SK-N-SH (cell line): ENCODE measurements around the gene TLE5. TPM values are rescaled to one million over a fixed set of nuclear protein-coding genes. Genes with fewer than 3 reads are reported as not detected.

Source experiments
- CTCF ChIA-PET: fragments of 300-600, 350-600 bp; formaldehyde crosslinking; extraction: SDS; loops from one replicate; lab custom pipeline; 2021; lab: Yijun Ruan, JAX
- POLR2A ChIA-PET: fragments of 350-600 bp; sonication (Branson Sonifier 250); formaldehyde crosslinking; extraction: SDS; loops from one replicate; lab custom pipeline; 2020; ENCODE audit warnings: antibody characterized with exemption, inconsistent platforms; lab: Yijun Ruan, JAX
- DNase-seq: peaks from one replicate; pipeline ENCODE4 v3.0.0; 2012
- H2AFZ ChIP-seq: fragments of 200-600 bp; sonication (generic); 2 replicates; pipeline ENCODE4 v1.8.1; 2016; ENCODE audit warnings: antibody characterized with exemption, mild to moderate bottlenecking, low read depth
- H3F3A ChIP-seq: fragments of 200-600 bp; sonication (generic); replicated peaks from 2 replicates; pipeline ENCODE3; 2016; ENCODE audit warnings: antibody characterized with exemption, mild to moderate bottlenecking; ENCODE audit not compliant: insufficient read depth
- H3K27ac ChIP-seq, 2 experiments: fragments of 200-500 bp in 1 of 2; fragments of 200-600 bp in 1 of 2; sonication (Bioruptor generic) in 1 of 2; sonication (generic), shearing (Covaris generic) in 1 of 2; 2 replicates each; pipeline versions ENCODE4 v1.5.1 to v1.6.1; 2014 to 2016; ENCODE audit warnings: low read depth in 2 of 2, inconsistent platforms in 1 of 2, low read length in 1 of 2, mild to moderate bottlenecking in 1 of 2, mixed read lengths in 1 of 2
- H3K27me3 ChIP-seq: fragments of 200-600 bp; sonication (generic), shearing (Covaris generic); 2 replicates; pipeline ENCODE4 v1.6.1; 2016; ENCODE audit warnings: mixed run types; ENCODE audit not compliant: insufficient read depth
- H3K36me3 ChIP-seq, 2 experiments: fragments of 200-500 bp in 1 of 2; fragments of 200-600 bp in 1 of 2; sonication (Bioruptor generic) in 1 of 2; sonication (generic) in 1 of 2; replicated peaks in 1 of 2; 2 replicates each; pipeline versions ENCODE3 to v1.5.1; 2014 to 2016; ENCODE audit warnings: low read length in 1 of 2, mild to moderate bottlenecking in 1 of 2; ENCODE audit not compliant: insufficient read depth in 2 of 2, control insufficient read depth in 1 of 2
- H3K4me1 ChIP-seq, 2 experiments: fragments of 200-500 bp in 1 of 2; fragments of 200-600 bp in 1 of 2; sonication (Bioruptor generic) in 1 of 2; sonication (generic), shearing (Covaris generic) in 1 of 2; 2 replicates each; pipeline versions ENCODE4 v1.5.1 to v1.6.1; 2014 to 2016; ENCODE audit warnings: low read depth in 1 of 2, low read length in 1 of 2, mixed run types in 1 of 2; ENCODE audit not compliant: insufficient read depth in 2 of 2, control insufficient read depth in 1 of 2
- H3K4me2 ChIP-seq: fragments of 200-600 bp; sonication (generic), shearing (Covaris generic); 2 replicates; pipeline ENCODE4 v1.6.1; 2017; ENCODE audit warnings: mixed run types
- H3K4me3 ChIP-seq, 2 experiments: fragments of 200-500 bp in 1 of 2; fragments of 200-600 bp in 1 of 2; sonication (Bioruptor generic) in 1 of 2; sonication (generic), shearing (Covaris generic) in 1 of 2; 2 replicates each; pipeline versions ENCODE4 v1.5.1 to v1.8.1; 2014 to 2016; ENCODE audit warnings: low read depth in 2 of 2, inconsistent platforms in 1 of 2, low read length in 1 of 2, mild to moderate bottlenecking in 1 of 2, mixed read lengths in 1 of 2, moderate library complexity in 1 of 2
- H3K79me2 ChIP-seq: fragments of 200-600 bp; sonication (generic); 2 replicates; pipeline ENCODE4 v1.8.1; 2017; ENCODE audit warnings: mild to moderate bottlenecking; ENCODE audit not compliant: insufficient read depth
- H3K9ac ChIP-seq: fragments of 200-600 bp; sonication (generic); 2 replicates; pipeline ENCODE4 v1.6.1; 2017; ENCODE audit warnings: mixed run types
- H3K9me2 ChIP-seq: fragments of 200-600 bp; sonication (generic); 2 replicates; pipeline ENCODE4 v1.6.1; 2017; ENCODE audit warnings: mixed run types
- H3K9me3 ChIP-seq: fragments of 200-600 bp; sonication (generic); 2 replicates; pipeline ENCODE4 v1.6.1; 2017; ENCODE audit warnings: mixed run types, mild to moderate bottlenecking, moderate library complexity
- H4K20me1 ChIP-seq: fragments of 200-600 bp; sonication (generic); 2 replicates; pipeline ENCODE4 v1.6.1; 2017; ENCODE audit warnings: mild to moderate bottlenecking, mixed run types; ENCODE audit not compliant: insufficient read depth
- CHD2 ChIP-seq: fragments of 150-350 bp; IDR thresholded peaks from 2 replicates; pipeline ENCODE4 v1.6.1; 2018; ENCODE audit warnings: low read length; ENCODE audit not compliant: partially characterized antibody
- ELF1 ChIP-seq: IDR thresholded peaks from 2 replicates; pipeline ENCODE4 v1.4.0; 2012
- EZH2phosphoT487 ChIP-seq: fragments of 200-600 bp; sonication (generic); IDR thresholded peaks from 2 replicates; pipeline ENCODE4 v1.6.1; 2017; ENCODE audit warnings: low read depth, mixed run types, mild to moderate bottlenecking, antibody characterized with exemption, moderate library complexity, borderline replicate concordance
- FOSL2 ChIP-seq: IDR thresholded peaks from 2 replicates; pipeline ENCODE4 v1.4.0; 2012; ENCODE audit warnings: low read depth, mild to moderate bottlenecking, moderate library complexity, borderline replicate concordance
- FOXM1 ChIP-seq: IDR thresholded peaks from 2 replicates; pipeline ENCODE4 v1.4.0; 2012; ENCODE audit warnings: low read depth, mild to moderate bottlenecking
- GABPA ChIP-seq: IDR thresholded peaks from 2 replicates; pipeline ENCODE4 v1.4.0; 2012; ENCODE audit warnings: low read depth, mild to moderate bottlenecking
- GATA2 ChIP-seq: sonication (generic); formaldehyde crosslinking; IDR thresholded peaks from 2 replicates; pipeline ENCODE4 v1.5.0; 2020; ENCODE audit warnings: mild to moderate bottlenecking, missing genetic modification reagents
- MEF2A ChIP-seq: IDR thresholded peaks from 2 replicates; pipeline ENCODE4 v1.4.0; 2012; ENCODE audit warnings: low read depth, borderline replicate concordance
- MXI1 ChIP-seq: IDR thresholded peaks from 2 replicates; pipeline ENCODE4 v1.6.1; 2012; ENCODE audit warnings: mild to moderate bottlenecking, low read depth, low read length, improper control_type of control experiment
- NFIC ChIP-seq: IDR thresholded peaks from 2 replicates; pipeline ENCODE4 v1.4.0; 2012; ENCODE audit warnings: borderline replicate concordance
- POLR2AphosphoS5 ChIP-seq: IDR thresholded peaks from 2 replicates; pipeline ENCODE4 v1.6.1; 2012; ENCODE audit warnings: low read depth, low read length
- RAD21 ChIP-seq: IDR thresholded peaks from 2 replicates; pipeline ENCODE4 v1.6.1; 2012; ENCODE audit warnings: mild to moderate bottlenecking, low read length
- SIN3A ChIP-seq: IDR thresholded peaks from 2 replicates; pipeline ENCODE4 v1.6.1; 2012; ENCODE audit warnings: low read depth, mild to moderate bottlenecking, low read length, moderate library complexity, borderline replicate concordance
- SMC3 ChIP-seq: IDR thresholded peaks from 2 replicates; pipeline ENCODE4 v1.6.1; 2012; ENCODE audit warnings: low read depth, low read length, improper control_type of control experiment
- TAF1 ChIP-seq: IDR thresholded peaks from 2 replicates; pipeline ENCODE4 v1.6.1; 2012; ENCODE audit warnings: low read depth, mild to moderate bottlenecking, low read length, moderate library complexity, borderline replicate concordance
- TEAD4 ChIP-seq: IDR thresholded peaks from 2 replicates; pipeline ENCODE4 v1.4.0; 2012; ENCODE audit warnings: mild to moderate bottlenecking, borderline replicate concordance; ENCODE audit not compliant: insufficient read depth
- YY1 ChIP-seq: IDR thresholded peaks from 2 replicates; pipeline ENCODE4 v1.4.0; 2012; ENCODE audit warnings: low read depth, mild to moderate bottlenecking
- WGBS: methylation state at CpG from one replicate; pipeline ENCODE4 v1.1.6; 2017; ENCODE audit warnings: low lambda C conversion rate; 5-methylcytosine and 5-hydroxymethylcytosine counted together
- polyA plus RNA-seq, 3 experiments: library from polyadenylated mRNA; depleted of rRNA; stranded (reverse); fragments of >200 nt; gene quantifications; 2 replicates each; pipeline ENCODE4 v1.2.3, GENCODE V29; 2012
- TF ChIP-seq, protein P1 (sequence below): fragments of 150-350 bp; IDR thresholded peaks from 2 replicates; pipeline ENCODE4 v1.6.1; 2016; ENCODE audit warnings: mild to moderate bottlenecking, low read depth, low read length
- TF ChIP-seq, protein P2 (sequence below): IDR thresholded peaks from 2 replicates; pipeline ENCODE4; 2012
- TF ChIP-seq, protein P3 (sequence below): fragments of 200-600 bp; sonication (generic); IDR thresholded peaks from 2 replicates; pipeline ENCODE4 v1.6.1; 2017; ENCODE audit warnings: antibody characterized with exemption, mild to moderate bottlenecking, moderate library complexity
- TF ChIP-seq, protein P4 (sequence below): IDR thresholded peaks from 2 replicates; pipeline ENCODE4 v1.4.0; 2012; ENCODE audit warnings: low read depth, borderline replicate concordance
- TF ChIP-seq, protein P5 (sequence below): IDR thresholded peaks from 2 replicates; pipeline ENCODE4 v1.6.1; 2012; ENCODE audit warnings: mild to moderate bottlenecking, low read depth, low read length, moderate library complexity

The TLE5 gene
- polyA plus RNA-seq, 1 of the 3 experiments (the other 2 are of a cell fraction): 519 TPM

DNA sequence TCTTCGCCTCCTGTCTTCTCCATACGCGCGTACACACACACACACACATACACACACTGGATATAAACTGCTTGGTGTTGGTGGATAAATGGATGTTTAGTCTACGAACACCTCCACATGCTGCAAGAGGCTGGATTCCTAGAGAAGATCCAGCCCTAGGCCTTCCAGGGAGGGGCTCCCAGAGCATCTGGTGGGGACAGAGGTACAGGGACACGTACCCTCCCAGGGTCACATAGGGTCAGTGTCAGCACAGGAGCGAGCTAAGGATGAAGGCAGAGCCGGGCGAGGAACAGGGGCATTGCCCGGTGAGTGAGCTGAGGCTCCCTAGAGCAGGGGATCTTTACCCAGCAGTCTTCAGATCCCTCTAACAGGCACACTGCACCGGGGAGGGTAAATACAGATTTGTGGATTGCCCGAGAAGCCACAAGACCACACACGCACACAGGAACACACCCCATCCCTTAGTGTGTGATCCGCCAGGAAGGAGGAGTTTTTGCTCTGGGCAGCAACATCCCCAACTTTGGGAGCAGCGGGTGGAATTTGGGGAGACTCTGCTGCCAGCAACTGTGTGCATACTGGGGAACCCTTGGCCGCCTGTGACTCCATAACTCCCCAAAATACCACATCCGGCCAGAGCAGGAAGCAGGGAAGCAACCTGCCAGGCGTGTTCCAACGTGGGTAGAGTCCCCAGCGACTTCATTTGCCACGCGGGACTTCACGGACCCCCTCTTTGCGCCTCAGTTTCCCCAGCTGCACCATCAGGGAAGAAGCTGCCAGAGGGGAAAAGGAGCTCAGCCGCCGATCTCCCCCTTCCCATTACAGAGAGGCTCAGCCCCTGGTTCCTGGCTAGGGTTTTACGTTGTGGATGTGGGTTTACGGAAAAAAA, 27.4 kb downstream of the TLE5 start:
- Histone ChIP-seq H3K9me3 (no peaks in the 10 kb centered on the region), H3K36me3 (no peaks in the 10 kb centered on the region), H3K79me2 (no peaks in the 10 kb centered on the region), H3K9me2 (no peaks in the 10 kb centered on the region), H3K4me1 (peaks cover 0 to 14% of the 10 kb centered on the region in 2 experiments; a peak in 1 of 4 replicates), H3K4me2 (peak overlapping the region; percentile 99), H3K9ac (peak overlapping the region; percentile 50), H4K20me1 (no peaks in the 10 kb centered on the region), H3F3A (peaks cover 13% of the 10 kb centered on the region), H3K27ac (peak overlapping the region in 1 of 2 experiments; percentile 18; a peak in 1 of 4 replicates), H3K27me3 (peaks cover 39% of the 10 kb centered on the region), H2AFZ (peak overlapping the region; percentile 90), H3K4me3 (peak overlapping the region; percentile 49 to 69)
- 14% methylated on average over 26 of the region's 28 CpGs for WGBS
- POLR2A ChIA-PET: interaction anchor here (0.5 to 3.4 kb wide), 8 partner anchors 10 to 66 kb away, joined by 3 to 21 read pairs (median 5); no protein-coding TSS in a partner anchor
- CTCF ChIA-PET: interaction anchor here (0.7 to 3.5 kb wide), 16 partner anchors 19 to 148 kb away, joined by 3 to 20 read pairs (median 6); partner anchors contain the start of genes TLE5 and TLE6
- DNase-seq: no peak
- TF ChIP-seq POLR2AphosphoS5 (no peak), FOSL2 (no peak), YY1 (no peak; the same call in 1 of the 2 replicates), GABPA (peak; percentile 54; the same call in 1 of the 2 replicates), GATA2 (CRISPR knock-in tag) (no peak), EZH2phosphoT487 (no peak), RAD21 (0 out of 2 replicates have a peak, but pooled peaks have one; percentile 6), ELF1 (0 out of 2 replicates have a peak, but pooled peaks have one; percentile 23), TAF1 (no peak), FOXM1 (no peak), MEF2A (no peak), CHD2 (no peak), SIN3A (no peak), SMC3 (no peak), MXI1 (0 out of 2 replicates have a peak, but pooled peaks have one; percentile 21), NFIC (no peak), TEAD4 (no peak)
- TF ChIP-seq, protein P1, sequence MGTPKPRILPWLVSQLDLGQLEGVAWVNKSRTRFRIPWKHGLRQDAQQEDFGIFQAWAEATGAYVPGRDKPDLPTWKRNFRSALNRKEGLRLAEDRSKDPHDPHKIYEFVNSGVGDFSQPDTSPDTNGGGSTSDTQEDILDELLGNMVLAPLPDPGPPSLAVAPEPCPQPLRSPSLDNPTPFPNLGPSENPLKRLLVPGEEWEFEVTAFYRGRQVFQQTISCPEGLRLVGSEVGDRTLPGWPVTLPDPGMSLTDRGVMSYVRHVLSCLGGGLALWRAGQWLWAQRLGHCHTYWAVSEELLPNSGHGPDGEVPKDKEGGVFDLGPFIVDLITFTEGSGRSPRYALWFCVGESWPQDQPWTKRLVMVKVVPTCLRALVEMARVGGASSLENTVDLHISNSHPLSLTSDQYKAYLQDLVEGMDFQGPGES: no peak
- TF ChIP-seq, protein P2, sequence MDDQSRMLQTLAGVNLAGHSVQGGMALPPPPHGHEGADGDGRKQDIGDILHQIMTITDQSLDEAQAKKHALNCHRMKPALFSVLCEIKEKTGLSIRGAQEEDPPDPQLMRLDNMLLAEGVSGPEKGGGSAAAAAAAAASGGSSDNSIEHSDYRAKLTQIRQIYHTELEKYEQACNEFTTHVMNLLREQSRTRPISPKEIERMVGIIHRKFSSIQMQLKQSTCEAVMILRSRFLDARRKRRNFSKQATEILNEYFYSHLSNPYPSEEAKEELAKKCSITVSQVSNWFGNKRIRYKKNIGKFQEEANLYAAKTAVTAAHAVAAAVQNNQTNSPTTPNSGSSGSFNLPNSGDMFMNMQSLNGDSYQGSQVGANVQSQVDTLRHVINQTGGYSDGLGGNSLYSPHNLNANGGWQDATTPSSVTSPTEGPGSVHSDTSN: no peak
- TF ChIP-seq, protein P3, sequence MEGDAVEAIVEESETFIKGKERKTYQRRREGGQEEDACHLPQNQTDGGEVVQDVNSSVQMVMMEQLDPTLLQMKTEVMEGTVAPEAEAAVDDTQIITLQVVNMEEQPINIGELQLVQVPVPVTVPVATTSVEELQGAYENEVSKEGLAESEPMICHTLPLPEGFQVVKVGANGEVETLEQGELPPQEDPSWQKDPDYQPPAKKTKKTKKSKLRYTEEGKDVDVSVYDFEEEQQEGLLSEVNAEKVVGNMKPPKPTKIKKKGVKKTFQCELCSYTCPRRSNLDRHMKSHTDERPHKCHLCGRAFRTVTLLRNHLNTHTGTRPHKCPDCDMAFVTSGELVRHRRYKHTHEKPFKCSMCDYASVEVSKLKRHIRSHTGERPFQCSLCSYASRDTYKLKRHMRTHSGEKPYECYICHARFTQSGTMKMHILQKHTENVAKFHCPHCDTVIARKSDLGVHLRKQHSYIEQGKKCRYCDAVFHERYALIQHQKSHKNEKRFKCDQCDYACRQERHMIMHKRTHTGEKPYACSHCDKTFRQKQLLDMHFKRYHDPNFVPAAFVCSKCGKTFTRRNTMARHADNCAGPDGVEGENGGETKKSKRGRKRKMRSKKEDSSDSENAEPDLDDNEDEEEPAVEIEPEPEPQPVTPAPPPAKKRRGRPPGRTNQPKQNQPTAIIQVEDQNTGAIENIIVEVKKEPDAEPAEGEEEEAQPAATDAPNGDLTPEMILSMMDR: no peak
- TF ChIP-seq, protein P4, sequence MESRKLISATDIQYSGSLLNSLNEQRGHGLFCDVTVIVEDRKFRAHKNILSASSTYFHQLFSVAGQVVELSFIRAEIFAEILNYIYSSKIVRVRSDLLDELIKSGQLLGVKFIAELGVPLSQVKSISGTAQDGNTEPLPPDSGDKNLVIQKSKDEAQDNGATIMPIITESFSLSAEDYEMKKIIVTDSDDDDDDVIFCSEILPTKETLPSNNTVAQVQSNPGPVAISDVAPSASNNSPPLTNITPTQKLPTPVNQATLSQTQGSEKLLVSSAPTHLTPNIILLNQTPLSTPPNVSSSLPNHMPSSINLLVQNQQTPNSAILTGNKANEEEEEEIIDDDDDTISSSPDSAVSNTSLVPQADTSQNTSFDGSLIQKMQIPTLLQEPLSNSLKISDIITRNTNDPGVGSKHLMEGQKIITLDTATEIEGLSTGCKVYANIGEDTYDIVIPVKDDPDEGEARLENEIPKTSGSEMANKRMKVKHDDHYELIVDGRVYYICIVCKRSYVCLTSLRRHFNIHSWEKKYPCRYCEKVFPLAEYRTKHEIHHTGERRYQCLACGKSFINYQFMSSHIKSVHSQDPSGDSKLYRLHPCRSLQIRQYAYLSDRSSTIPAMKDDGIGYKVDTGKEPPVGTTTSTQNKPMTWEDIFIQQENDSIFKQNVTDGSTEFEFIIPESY: no peak
- TF ChIP-seq, protein P5, sequence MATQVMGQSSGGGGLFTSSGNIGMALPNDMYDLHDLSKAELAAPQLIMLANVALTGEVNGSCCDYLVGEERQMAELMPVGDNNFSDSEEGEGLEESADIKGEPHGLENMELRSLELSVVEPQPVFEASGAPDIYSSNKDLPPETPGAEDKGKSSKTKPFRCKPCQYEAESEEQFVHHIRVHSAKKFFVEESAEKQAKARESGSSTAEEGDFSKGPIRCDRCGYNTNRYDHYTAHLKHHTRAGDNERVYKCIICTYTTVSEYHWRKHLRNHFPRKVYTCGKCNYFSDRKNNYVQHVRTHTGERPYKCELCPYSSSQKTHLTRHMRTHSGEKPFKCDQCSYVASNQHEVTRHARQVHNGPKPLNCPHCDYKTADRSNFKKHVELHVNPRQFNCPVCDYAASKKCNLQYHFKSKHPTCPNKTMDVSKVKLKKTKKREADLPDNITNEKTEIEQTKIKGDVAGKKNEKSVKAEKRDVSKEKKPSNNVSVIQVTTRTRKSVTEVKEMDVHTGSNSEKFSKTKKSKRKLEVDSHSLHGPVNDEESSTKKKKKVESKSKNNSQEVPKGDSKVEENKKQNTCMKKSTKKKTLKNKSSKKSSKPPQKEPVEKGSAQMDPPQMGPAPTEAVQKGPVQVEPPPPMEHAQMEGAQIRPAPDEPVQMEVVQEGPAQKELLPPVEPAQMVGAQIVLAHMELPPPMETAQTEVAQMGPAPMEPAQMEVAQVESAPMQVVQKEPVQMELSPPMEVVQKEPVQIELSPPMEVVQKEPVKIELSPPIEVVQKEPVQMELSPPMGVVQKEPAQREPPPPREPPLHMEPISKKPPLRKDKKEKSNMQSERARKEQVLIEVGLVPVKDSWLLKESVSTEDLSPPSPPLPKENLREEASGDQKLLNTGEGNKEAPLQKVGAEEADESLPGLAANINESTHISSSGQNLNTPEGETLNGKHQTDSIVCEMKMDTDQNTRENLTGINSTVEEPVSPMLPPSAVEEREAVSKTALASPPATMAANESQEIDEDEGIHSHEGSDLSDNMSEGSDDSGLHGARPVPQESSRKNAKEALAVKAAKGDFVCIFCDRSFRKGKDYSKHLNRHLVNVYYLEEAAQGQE: no peak
